Measurements from ENCODE around the gene DLST. TPM values are rescaled to one million over a fixed set of nuclear protein-coding genes. Genes with fewer than 3 reads are reported as not detected.

DLST gene
- 100 to 1,000 TPM; 106 to 119 TPM for total RNA-seq

DNA sequence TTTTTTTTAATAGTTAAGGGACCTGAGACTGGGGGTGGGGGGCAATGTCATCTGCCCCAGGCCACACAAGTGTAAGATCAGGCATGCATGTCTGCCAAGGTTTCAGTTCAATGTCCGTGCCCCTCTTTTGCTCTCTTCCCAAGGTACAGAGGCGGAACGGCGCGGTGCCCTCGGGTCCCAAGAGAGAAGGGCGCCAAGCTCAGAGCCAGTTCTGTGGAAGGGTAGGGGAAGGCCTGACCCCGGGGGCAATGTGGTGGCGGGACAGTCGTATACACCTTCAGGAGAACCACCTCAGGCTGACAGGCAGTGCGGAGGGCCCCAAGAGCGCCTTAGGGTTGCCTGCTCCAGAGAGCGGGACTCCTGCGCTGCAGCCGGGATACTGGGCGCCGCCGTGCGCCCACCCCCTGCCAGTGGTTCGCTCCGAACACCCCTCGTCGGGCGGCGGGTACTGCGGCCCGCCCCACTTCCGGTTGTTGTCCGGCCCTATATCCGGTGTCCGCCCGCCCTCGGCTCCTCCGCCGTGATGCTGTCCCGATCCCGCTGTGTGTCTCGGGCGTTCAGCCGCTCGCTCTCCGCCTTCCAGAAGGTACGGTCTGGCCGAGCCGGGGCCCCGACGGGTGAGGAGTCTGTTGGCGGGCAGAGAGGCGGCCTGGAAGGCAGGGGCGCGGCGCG lies at the start of gene DLST:
Gene DLST (plus strand): TSS at position 486 of the 672 bp plus-strand sequence. CDS start 38 bp downstream, at position 524.
- Mint-ChIP-seq H3K9me3 (ENCODE audit: low read depth) (no peaks in the 10 kb centered on the region), H3K36me3 (peaks cover 25% of the 10 kb centered on the region), H3K4me1 (peaks cover 59% of the 10 kb centered on the region), H3K27me3 (no peaks in the 10 kb centered on the region), H3K27ac (peak within 1 kb of the TSS; percentile 92), H3K4me3 (peak within 1 kb of the TSS; percentile 94)
- CTCF ChIA-PET, result interaction anchor here (0.7 to 18.6 kb wide), 7 partner anchors 10 to 64 kb away, joined by 3 to 271 read pairs (median 13); no protein-coding TSS in a partner anchor
- DNase-seq, result peak; percentile 90
- peak; percentile 94 for ATAC-seq

DNA sequence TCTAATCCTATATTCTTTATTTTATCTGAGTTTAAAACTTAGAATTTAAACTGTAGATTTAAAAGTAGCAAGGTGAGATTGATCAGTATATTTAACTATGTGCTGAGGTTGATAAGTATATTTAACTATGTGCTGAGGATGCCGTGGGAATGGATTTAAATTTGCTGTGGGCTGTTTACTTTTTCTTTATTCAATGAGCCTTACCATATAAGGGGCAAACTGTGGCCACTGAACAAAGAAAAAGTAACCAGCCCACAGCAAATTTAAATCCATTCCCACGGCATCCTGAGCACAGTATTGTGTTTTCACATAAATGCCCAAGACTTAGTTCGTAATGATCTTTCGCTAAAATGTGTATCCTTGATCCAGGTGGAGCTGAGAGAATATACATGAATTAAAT lies 48.9 kb upstream of the DLST start:
- H3K27ac Mint-ChIP-seq, result no peak overlapping the region
- no peaks in the 10 kb centered on the region for H3K27me3 Mint-ChIP-seq
- peaks cover 27% of the 10 kb centered on the region for H3K4me1 Mint-ChIP-seq
- CTCF ChIA-PET, result interaction anchor here (1.0 to 1.2 kb wide), 2 partner anchors 20 to 28 kb away, joined by 4 to 5 read pairs; no protein-coding TSS in a partner anchor
- no peaks in the 10 kb centered on the region for H3K9me3 Mint-ChIP-seq (ENCODE audit: low read depth)
- H3K36me3 Mint-ChIP-seq, result peaks cover 26% of the 10 kb centered on the region
- DNase-seq, result no peak
- ATAC-seq, result no peak
- H3K4me3 Mint-ChIP-seq, result no peak overlapping the region

DNA sequence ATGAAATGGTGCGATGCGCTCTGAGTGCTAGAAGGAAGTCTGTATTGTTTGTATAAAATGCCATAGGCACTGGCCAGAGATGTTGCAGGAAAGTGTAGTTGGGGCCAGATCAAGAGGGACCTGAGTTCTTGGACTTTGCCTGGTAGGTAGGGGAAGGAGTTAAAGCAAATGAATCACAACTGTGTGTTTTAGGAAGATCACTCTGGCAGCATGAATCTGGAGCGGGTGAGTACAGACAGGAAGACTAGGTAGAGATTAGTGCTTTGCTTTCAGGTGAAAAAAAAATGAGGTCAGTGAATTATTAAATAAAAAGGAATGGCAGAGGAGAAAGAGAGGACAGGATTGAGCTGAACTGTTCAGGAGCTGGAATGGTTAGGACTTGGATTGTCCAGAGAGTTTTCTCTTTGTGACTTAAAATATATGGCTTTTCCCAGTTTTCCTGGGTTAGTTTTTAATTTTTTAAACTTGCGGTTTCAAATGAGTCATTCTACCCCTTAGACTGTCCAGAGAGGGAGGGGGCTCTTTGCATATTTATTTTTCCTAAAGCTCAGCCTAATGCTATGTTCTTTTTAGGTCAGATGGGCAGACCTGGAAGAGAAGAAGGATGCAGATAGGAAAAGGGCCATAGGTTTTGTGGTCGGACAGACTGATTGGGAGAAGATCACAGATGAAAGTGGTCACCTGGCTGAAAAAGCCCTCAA lies 46.9 kb upstream of the DLST start:
- CTCF ChIA-PET, result interaction anchor here (0.7 to 3.2 kb wide), 2 partner anchors 11 to 225 kb away, joined by 4 to 11 read pairs; no protein-coding TSS in a partner anchor
- no peaks in the 10 kb centered on the region for H3K9me3 Mint-ChIP-seq (ENCODE audit: low read depth)
- H3K4me3 Mint-ChIP-seq, result no peak overlapping the region
- no peak for ATAC-seq
- peaks cover 19% of the 10 kb centered on the region for H3K36me3 Mint-ChIP-seq
- peaks cover 42% of the 10 kb centered on the region for H3K4me1 Mint-ChIP-seq
- no peaks in the 10 kb centered on the region for H3K27me3 Mint-ChIP-seq
- H3K27ac Mint-ChIP-seq, result no peak overlapping the region
- DNase-seq, result no peak

DNA sequence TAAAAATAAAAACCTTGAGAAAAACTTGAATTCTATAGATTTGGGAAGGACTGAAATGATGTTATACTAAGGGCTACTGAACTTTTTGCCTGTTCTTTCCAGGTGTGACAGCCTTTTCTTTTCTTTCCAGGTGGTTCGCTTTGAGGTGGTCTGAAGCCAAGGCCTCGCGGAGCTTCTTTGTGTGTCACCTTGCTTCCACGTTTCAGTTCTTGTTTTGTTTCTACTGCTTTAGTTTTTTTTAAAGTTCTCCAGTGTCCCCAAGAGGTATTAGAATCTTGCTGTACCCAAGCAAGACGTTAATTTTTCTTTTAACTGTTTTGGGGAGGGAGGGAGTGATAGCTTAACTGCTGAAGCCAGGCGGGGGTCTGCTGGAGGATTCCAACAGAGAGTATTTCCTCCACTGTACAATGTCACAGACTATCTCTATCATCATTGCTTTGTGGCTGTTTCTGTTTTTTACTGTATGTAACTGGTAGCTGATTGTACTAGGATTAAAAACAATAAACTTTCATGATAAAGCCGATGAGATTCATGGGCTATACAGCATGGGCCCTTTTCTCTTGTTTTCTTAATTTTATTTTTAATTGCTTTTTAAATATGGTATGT lies 46.0 kb upstream of the DLST start:
- Mint-ChIP-seq H3K27me3 (no peaks in the 10 kb centered on the region), H3K36me3 (peaks cover 16% of the 10 kb centered on the region), H3K4me1 (peaks cover 51% of the 10 kb centered on the region), H3K9me3 (ENCODE audit: low read depth) (no peaks in the 10 kb centered on the region), H3K4me3 (no peak overlapping the region), H3K27ac (peak overlapping the region; percentile 44)
- no peak for ATAC-seq
- CTCF ChIA-PET, result interaction anchor here (1.3 to 8.4 kb wide), 5 partner anchors 25 to 226 kb away, joined by 3 to 85 read pairs (median 8); partner anchors contain the start of gene LTBP2
- no peak for DNase-seq

DNA sequence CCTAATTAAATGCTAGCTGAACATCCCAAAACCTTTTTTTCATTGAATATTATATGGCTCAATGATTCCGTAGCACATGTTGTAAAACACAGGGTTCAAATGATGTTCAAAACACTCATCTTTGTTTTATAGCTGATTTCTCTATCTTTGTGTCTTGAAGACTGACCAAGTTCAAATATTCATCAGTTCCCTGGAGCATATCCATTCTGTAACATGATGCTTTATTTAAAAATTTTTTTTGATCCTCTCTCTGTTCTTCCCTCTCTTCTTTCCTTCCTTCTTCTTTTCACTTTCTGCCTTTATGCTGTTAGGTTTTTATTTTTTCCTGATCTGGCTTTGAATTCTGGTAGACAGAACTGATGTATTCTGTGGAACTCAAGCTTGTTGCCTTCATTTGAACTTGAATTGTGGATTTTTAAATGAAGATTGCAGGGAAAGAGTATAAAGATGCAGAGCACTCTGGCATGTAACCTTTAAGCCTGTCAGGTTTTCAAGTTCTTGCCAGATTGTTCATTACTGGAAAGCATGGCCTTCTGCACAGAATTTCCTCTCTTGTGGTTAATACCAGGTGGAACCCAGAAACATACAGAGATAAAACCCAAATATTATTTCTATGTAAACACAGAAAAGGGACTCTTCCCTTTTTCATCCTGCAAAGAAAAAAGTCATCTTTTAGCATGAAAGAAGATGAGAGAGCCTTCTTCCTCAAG lies 45.3 kb upstream of the DLST start:
- Mint-ChIP-seq H3K27me3 (no peaks in the 10 kb centered on the region), H3K36me3 (peaks cover 17% of the 10 kb centered on the region), H3K4me3 (no peak overlapping the region), H3K4me1 (peaks cover 57% of the 10 kb centered on the region), H3K9me3 (ENCODE audit: low read depth) (no peaks in the 10 kb centered on the region), H3K27ac (peak overlapping the region; percentile 70)
- CTCF ChIA-PET, result interaction anchor here (1.3 to 8.4 kb wide), 6 partner anchors 24 to 227 kb away, joined by 3 to 85 read pairs (median 6); partner anchors contain the start of gene LTBP2
- DNase-seq, result no peak
- ATAC-seq, result no peak

DNA sequence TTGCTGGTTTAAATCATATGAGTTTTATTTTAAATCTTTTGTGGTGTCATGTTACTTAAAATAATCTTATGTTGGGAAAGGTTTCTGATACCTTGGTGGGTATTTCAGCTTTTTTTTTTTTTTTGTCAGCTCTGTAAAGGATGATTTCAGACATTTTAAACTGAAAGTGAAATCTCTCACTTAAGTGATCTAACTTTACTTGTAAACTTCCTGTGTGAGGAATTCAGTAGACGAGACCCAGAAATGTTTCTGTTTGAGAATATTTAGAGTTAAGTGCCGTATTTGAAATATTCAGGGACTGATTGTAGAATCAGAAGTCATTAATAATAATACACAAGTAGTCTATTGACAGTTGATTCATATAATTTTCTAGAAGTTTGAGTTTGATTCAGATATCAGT lies 43.5 kb upstream of the DLST start:
- H3K27me3 Mint-ChIP-seq, result no peaks in the 10 kb centered on the region
- H3K36me3 Mint-ChIP-seq, result peaks cover 19% of the 10 kb centered on the region
- peaks cover 68% of the 10 kb centered on the region for H3K4me1 Mint-ChIP-seq
- DNase-seq (no peak), ATAC-seq (peak; percentile 48)
- CTCF ChIA-PET, result interaction anchor here (0.9 to 8.4 kb wide), 6 partner anchors 15 to 229 kb away, joined by 3 to 85 read pairs (median 6); no protein-coding TSS in a partner anchor
- H3K27ac Mint-ChIP-seq, result peak overlapping the region; percentile 96
- no peaks in the 10 kb centered on the region for H3K9me3 Mint-ChIP-seq (ENCODE audit: low read depth)
- H3K4me3 Mint-ChIP-seq, result peak overlapping the region; percentile 65

DNA sequence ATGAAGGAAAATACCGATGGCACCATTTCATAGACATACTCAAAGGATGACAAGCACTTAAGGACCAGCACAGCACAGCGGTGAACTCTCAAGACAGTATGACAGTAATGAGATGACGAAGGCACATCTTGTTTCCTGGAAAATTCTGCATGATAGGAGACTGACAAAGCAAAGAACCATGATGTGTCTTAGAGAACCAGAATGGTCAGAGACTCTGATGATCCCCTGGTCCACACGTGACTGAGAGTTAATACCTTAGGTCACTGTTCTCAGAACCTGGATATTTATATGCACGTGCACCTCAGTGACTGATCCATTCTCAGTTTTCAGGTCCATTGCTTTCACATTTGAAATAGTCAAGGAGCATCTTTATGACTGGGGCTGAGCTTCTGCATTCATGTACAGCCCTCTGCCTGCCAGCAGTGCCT lies 41.1 kb upstream of the DLST start:
- Mint-ChIP-seq H3K27me3 (no peaks in the 10 kb centered on the region), H3K9me3 (ENCODE audit: low read depth) (no peaks in the 10 kb centered on the region), H3K4me3 (no peak overlapping the region), H3K4me1 (peaks cover 63% of the 10 kb centered on the region), H3K36me3 (peaks cover 15% of the 10 kb centered on the region), H3K27ac (peak overlapping the region; percentile 84)
- ATAC-seq, result peak; percentile 41
- no peak for DNase-seq
- CTCF ChIA-PET, result interaction anchor here (0.6 to 8.4 kb wide), 3 partner anchors 20 to 66 kb away, joined by 3 to 85 read pairs (median 3); no protein-coding TSS in a partner anchor

DNA sequence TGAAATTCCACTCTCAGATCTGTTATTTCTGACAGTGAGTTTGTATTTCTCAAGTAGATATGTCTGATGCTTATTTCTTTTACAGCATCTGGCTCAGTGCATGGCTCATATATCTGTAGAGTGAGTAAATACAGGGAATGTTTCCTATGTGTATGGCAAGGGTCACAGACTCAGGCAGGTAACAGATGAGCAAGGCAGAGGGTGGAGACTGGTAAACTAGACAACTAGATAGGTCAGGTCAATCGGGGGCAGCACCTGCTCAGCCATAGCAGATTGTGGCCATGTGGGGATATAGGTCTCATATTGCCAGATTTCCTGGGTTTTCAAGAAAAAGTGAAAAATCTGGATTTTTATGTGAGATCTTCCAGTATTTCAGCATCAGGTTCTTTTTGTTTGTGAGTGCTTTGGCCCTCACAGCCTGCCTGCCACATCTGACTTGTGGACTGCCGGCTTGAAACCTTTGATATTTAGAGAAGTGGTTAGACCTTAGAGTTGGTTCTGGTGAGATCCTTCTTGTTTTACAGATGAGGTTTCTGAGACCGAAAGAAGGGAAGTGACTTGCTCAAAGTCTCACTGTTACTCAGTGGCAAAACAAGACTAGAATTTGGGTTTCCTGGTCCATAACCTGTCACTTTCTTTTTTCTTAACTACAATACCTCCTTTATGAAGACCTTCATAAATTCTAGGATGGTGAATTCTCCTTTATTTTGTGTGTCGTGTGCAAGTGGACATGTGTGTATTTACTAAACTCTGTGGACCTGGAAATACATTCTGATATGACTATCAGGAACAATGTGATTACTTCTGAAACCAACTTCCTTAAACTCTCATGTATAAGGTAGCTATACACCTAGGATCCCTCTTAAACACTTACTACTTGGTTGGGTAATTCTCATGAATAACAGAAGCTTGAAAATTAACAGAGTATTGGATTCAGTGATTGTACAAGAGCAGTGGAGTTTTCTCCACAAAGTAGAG lies 40.2 kb upstream of the DLST start:
- DNase-seq, result peak; percentile 67
- CTCF ChIA-PET, result interaction anchor here (0.6 to 8.4 kb wide), 5 partner anchors 19 to 233 kb away, joined by 3 to 85 read pairs (median 4); no protein-coding TSS in a partner anchor
- Mint-ChIP-seq H3K36me3 (peaks cover 13% of the 10 kb centered on the region), H3K4me3 (peak overlapping the region; percentile 27), H3K9me3 (ENCODE audit: low read depth) (no peaks in the 10 kb centered on the region), H3K4me1 (peaks cover 56% of the 10 kb centered on the region), H3K27me3 (no peaks in the 10 kb centered on the region), H3K27ac (peak overlapping the region; percentile 84)
- peak; percentile 79 for ATAC-seq

DNA sequence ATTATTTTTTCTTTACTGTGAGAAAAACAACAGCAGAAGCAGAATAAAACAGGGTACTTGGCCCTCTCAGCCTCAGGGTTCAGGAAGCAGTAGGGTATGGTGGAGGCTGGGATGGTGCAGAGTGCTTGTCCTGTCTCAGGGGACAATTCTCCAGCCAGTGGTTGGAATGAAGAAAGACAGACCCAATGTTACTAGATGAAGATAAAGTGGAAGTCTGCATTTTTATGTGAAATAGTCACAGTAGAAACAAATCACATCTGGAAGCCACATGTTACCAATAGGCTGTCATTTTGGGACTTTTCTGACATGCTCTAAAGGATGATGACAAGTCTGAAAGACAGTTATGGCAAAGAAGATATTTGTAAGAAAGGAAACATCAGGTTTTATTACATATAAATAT lies 38.1 kb upstream of the DLST start:
- no peaks in the 10 kb centered on the region for H3K27me3 Mint-ChIP-seq
- no peaks in the 10 kb centered on the region for H3K9me3 Mint-ChIP-seq (ENCODE audit: low read depth)
- ATAC-seq (no peak), DNase-seq (no peak)
- H3K4me1 Mint-ChIP-seq, result peaks cover 34% of the 10 kb centered on the region
- peaks cover 13% of the 10 kb centered on the region for H3K36me3 Mint-ChIP-seq
- no peak overlapping the region for H3K4me3 Mint-ChIP-seq
- CTCF ChIA-PET, result interaction anchor here (1.1 to 8.4 kb wide), 4 partner anchors 12 to 235 kb away, joined by 3 to 85 read pairs (median 6); no protein-coding TSS in a partner anchor
- no peak overlapping the region for H3K27ac Mint-ChIP-seq

DNA sequence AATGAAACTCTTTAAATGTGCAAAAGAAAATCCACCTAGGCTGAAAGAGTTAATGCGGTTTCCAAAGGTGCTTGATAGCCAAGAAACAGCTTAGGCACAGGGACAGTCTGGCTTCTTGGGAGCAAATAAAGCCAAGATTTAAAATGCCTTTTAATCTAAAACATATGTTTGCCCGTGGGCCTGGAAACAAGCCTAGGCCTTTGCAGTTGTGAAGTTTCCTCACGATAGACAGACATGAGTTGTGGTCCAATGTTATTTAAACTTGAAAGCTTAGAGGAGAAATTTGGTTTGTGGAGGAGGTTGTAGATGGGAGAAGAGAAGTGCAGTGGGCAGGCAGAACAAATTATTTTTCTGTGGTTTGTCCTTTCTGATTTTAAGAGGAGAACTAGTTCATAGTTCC lies 35.5 kb upstream of the DLST start:
- ATAC-seq (no peak), DNase-seq (no peak)
- Mint-ChIP-seq H3K9me3 (ENCODE audit: low read depth) (no peaks in the 10 kb centered on the region), H3K4me1 (peaks cover 14% of the 10 kb centered on the region), H3K27ac (no peak overlapping the region), H3K36me3 (peaks cover 5% of the 10 kb centered on the region), H3K27me3 (no peaks in the 10 kb centered on the region), H3K4me3 (no peak overlapping the region)
- CTCF ChIA-PET, result interaction anchor here (0.9 to 1.8 kb wide), 5 partner anchors 9 to 242 kb away, joined by 3 to 10 read pairs (median 5); no protein-coding TSS in a partner anchor

DNA sequence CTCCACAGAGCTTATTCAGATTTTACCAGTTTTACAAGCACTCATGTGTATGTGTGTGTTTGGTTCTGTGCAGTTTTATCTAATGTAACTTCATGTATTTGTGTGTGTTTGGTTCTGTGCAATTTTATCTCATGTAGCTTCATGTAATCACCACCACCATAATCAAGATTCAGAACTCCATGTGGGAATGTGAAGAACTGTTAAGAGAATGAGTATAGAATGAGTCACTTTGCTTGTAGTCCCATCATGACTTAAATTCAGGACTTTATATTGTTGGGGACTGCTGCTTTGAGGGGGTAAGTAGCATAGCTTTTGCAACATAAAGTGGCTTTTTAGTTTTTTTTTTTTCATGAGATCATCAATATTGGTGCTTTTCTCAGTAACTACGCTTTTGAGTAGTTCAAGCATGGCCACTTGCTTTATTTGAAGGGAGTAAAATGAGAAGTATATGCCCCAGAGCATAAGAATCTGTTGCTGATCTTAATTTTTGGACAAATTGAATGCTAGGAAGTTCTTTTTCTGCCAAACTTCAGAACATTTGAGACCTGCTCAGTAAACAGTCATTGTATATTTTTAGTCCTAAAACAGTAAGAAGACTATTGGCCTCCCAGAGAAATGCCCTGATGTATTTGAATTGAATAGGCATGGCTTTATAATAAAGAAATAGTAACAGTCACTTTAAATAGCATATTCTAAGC lies 34.6 kb upstream of the DLST start:
- CTCF ChIA-PET, result interaction anchor here (1.5 to 3.7 kb wide), 5 partner anchors 13 to 241 kb away, joined by 4 to 21 read pairs (median 5); no protein-coding TSS in a partner anchor
- Mint-ChIP-seq H3K4me1 (peaks cover 5% of the 10 kb centered on the region), H3K9me3 (ENCODE audit: low read depth) (no peaks in the 10 kb centered on the region), H3K27me3 (no peaks in the 10 kb centered on the region), H3K4me3 (no peak overlapping the region), H3K36me3 (peaks cover 4% of the 10 kb centered on the region), H3K27ac (no peak overlapping the region)
- DNase-seq, result no peak
- no peak for ATAC-seq
